H1 (cell line): ENCODE data around the gene AHR. TPM values are rescaled to one million over a fixed set of nuclear protein-coding genes. Genes with fewer than 3 reads are reported as not detected.

Source experiments
- CTCF ChIA-PET: fragments of 300-600 bp; sonication (Branson Sonifier 250); formaldehyde crosslinking; loops from one replicate; lab custom pipeline; 2021; ENCODE audit not compliant: partially characterized antibody; lab: Charles Lee
- POLR2A ChIA-PET: fragments of 300-600 bp; sonication (Branson Sonifier 250); formaldehyde crosslinking; loops from one replicate; lab custom pipeline; 2021; ENCODE audit warnings: inconsistent platforms; ENCODE audit not compliant: partially characterized antibody; lab: Charles Lee
- DNase-seq, 2 experiments: peaks; one replicate each; pipeline versions ENCODE4 v3.0.0 to v3.0.0-alpha.2; 2010 to 2022; ENCODE audit warnings: low spot score in 2 of 2, low read depth in 1 of 2, mixed read lengths in 1 of 2
- FAIRE-seq: peaks from 2 replicates; lab custom pipeline; 2011; peaks lifted over from hg19 to GRCh38; lab: Jason Lieb, UNC
- H2AFZ ChIP-seq: 2 replicates; pipeline ENCODE4 v1.8.1; 2012; ENCODE audit warnings: low read length, inconsistent platforms
- H2AK5ac ChIP-seq: 2 replicates; pipeline ENCODE4 v1.6.1; 2013; ENCODE audit warnings: low read depth, low read length
- H2BK120ac ChIP-seq: replicated peaks from 2 replicates; pipeline ENCODE3; 2013; ENCODE audit warnings: low read depth, low read length, inconsistent platforms
- H2BK12ac ChIP-seq: 2 replicates; pipeline ENCODE4 v1.6.1; 2013; ENCODE audit warnings: low read depth, low read length
- H2BK15ac ChIP-seq: 2 replicates; pipeline ENCODE4 v1.6.1; 2013; ENCODE audit warnings: low read length
- H2BK20ac ChIP-seq: 2 replicates; pipeline ENCODE4 v1.6.1; 2013; ENCODE audit warnings: low read length
- H2BK5ac ChIP-seq: 2 replicates; pipeline ENCODE4 v1.6.1; 2013; ENCODE audit warnings: low read depth, low read length
- H3K14ac ChIP-seq: 2 replicates; pipeline ENCODE4 v1.6.1; 2013; ENCODE audit warnings: inconsistent platforms; ENCODE audit not compliant: insufficient read length
- H3K18ac ChIP-seq: 2 replicates; pipeline ENCODE4 v1.6.1; 2013; ENCODE audit warnings: low read length; ENCODE audit errors: extremely low read depth
- H3K23ac ChIP-seq: 2 replicates; pipeline ENCODE4 v1.6.1; 2013; ENCODE audit warnings: inconsistent platforms; ENCODE audit not compliant: insufficient read length
- H3K23me2 ChIP-seq: 2 replicates; pipeline ENCODE4 v1.6.1; 2013; ENCODE audit warnings: low read depth, low read length
- H3K27ac ChIP-seq: 2 replicates; pipeline ENCODE4 v1.6.1; 2011; ENCODE audit warnings: low read depth, low read length, inconsistent platforms
- H3K27me3 ChIP-seq, 4 experiments: replicated peaks in 1 of 4; 1 replicate in 1 of 4; 2 replicates in 3 of 4; pipeline versions ENCODE4 v1.6.1 to v1.8.1; 2011 to 2013; ENCODE audit warnings: low read length in 3 of 4, mild to moderate bottlenecking in 3 of 4, inconsistent platforms in 2 of 4, mixed read lengths in 2 of 4, moderate library complexity in 1 of 4; ENCODE audit not compliant: control insufficient read depth in 3 of 4, insufficient read depth in 3 of 4; ENCODE audit errors: extremely low read depth in 1 of 4
- H3K36me3 ChIP-seq, 4 experiments: 2 replicates each; pipeline versions ENCODE4 v1.6.1 to v1.8.1; 2011 to 2013; ENCODE audit warnings: mild to moderate bottlenecking in 4 of 4, low read length in 3 of 4, moderate library complexity in 2 of 4, control low read depth in 1 of 4, inconsistent platforms in 1 of 4; ENCODE audit not compliant: insufficient read depth in 4 of 4, control insufficient read depth in 2 of 4
- H3K4ac ChIP-seq: replicated peaks from 2 replicates; pipeline ENCODE3; 2013; ENCODE audit warnings: low read length, low read depth, mixed read lengths, inconsistent platforms; ENCODE audit not compliant: insufficient read length
- H3K4me1 ChIP-seq, 4 experiments: replicated peaks in 1 of 4; 1 replicate in 1 of 4; 2 replicates in 3 of 4; pipeline versions ENCODE4 v1.6.1 to v1.8.1; 2011 to 2013; ENCODE audit warnings: low read length in 3 of 4, inconsistent platforms in 2 of 4, mixed read lengths in 1 of 4; ENCODE audit not compliant: insufficient read depth in 4 of 4, control insufficient read depth in 3 of 4
- H3K4me2 ChIP-seq, 2 experiments: 2 replicates each; pipeline versions ENCODE4 v1.6.1 to v1.8.1; 2011 to 2013; ENCODE audit warnings: low read depth in 2 of 2, low read length in 2 of 2, control low read depth in 1 of 2, inconsistent platforms in 1 of 2, mild to moderate bottlenecking in 1 of 2; ENCODE audit not compliant: insufficient read depth in 1 of 2
- H3K4me3 ChIP-seq, 4 experiments: fragments of 200-600, 300-600 bp in 1 of 4; sonication (generic), shearing (Covaris generic), sonication (Bioruptor Twin) in 1 of 4; 2 replicates each; pipeline versions ENCODE4 v1.5.1 to v1.8.1; 2011 to 2016; ENCODE audit warnings: low read length in 4 of 4, low read depth in 3 of 4, control low read depth in 2 of 4, inconsistent platforms in 2 of 4, mild to moderate bottlenecking in 2 of 4, mixed read lengths in 1 of 4, moderate library complexity in 1 of 4; ENCODE audit not compliant: insufficient read depth in 2 of 4; ENCODE audit errors: extremely low read depth in 1 of 4
- H3K56ac ChIP-seq: replicated peaks from 2 replicates; pipeline ENCODE3; 2013; ENCODE audit warnings: low read depth, mild to moderate bottlenecking, mixed read lengths, low read length, inconsistent platforms; ENCODE audit not compliant: insufficient read length
- H3K79me1 ChIP-seq: 2 replicates; pipeline ENCODE4 v1.6.1; 2013; ENCODE audit warnings: low read depth, low read length, control low read depth
- H3K79me2 ChIP-seq, 2 experiments: 2 replicates each; pipeline versions ENCODE4 v1.6.1 to v1.8.1; 2012 to 2013; ENCODE audit warnings: low read length in 2 of 2, mild to moderate bottlenecking in 2 of 2, inconsistent platforms in 1 of 2; ENCODE audit not compliant: insufficient read depth in 2 of 2, control insufficient read depth in 1 of 2
- H3K9ac ChIP-seq, 4 experiments: replicated peaks in 1 of 4; 1 replicate in 1 of 4; 2 replicates in 3 of 4; pipeline versions ENCODE4 v1.6.1 to v1.8.1; 2011 to 2013; ENCODE audit warnings: low read depth in 3 of 4, low read length in 3 of 4, control low read depth in 2 of 4, mild to moderate bottlenecking in 2 of 4, moderate library complexity in 2 of 4, inconsistent platforms in 1 of 4; ENCODE audit errors: extremely low read depth in 1 of 4
- H3K9me3 ChIP-seq, 2 experiments: 2 replicates each; pipeline versions ENCODE4 v1.6.1 to v1.8.1; 2012 to 2013; ENCODE audit warnings: mild to moderate bottlenecking in 2 of 2, moderate library complexity in 2 of 2, control low read depth in 1 of 2, inconsistent platforms in 1 of 2, low read depth in 1 of 2, low read length in 1 of 2, mixed read lengths in 1 of 2; ENCODE audit not compliant: insufficient read depth in 2 of 2
- H4K20me1 ChIP-seq, 2 experiments: replicated peaks in 1 of 2; 2 replicates each; pipeline versions ENCODE3 to v1.8.1; 2011 to 2013; ENCODE audit warnings: inconsistent platforms in 2 of 2, low read length in 2 of 2, mild to moderate bottlenecking in 1 of 2; ENCODE audit not compliant: insufficient read depth in 2 of 2, control insufficient read depth in 1 of 2
- H4K5ac ChIP-seq: 2 replicates; pipeline ENCODE4 v1.6.1; 2013; ENCODE audit warnings: low read length, low read depth, mixed read lengths, inconsistent platforms; ENCODE audit not compliant: insufficient read length
- H4K8ac ChIP-seq: 2 replicates; pipeline ENCODE4 v1.8.0; 2013; ENCODE audit warnings: mild to moderate bottlenecking, moderate library complexity, low read length, inconsistent platforms; ENCODE audit not compliant: insufficient read depth; ENCODE audit errors: extremely low read depth
- H4K91ac ChIP-seq: replicated peaks from 2 replicates; pipeline ENCODE3; 2013; ENCODE audit warnings: low read length, mixed read lengths, inconsistent platforms; ENCODE audit not compliant: insufficient read length
- CREB1 ChIP-seq: IDR thresholded peaks from 2 replicates; pipeline ENCODE4 v1.6.1; 2012; ENCODE audit warnings: inconsistent platforms
- E2F6 ChIP-seq: IDR thresholded peaks from 2 replicates; pipeline ENCODE4 v1.6.1; 2012; ENCODE audit warnings: inconsistent platforms
- EP300 ChIP-seq, 2 experiments: IDR thresholded peaks; 1 replicate in 1 of 2; 2 replicates in 1 of 2; pipeline ENCODE4 v1.6.1; 2011 to 2012; ENCODE audit warnings: low read depth in 2 of 2, low read length in 2 of 2, mild to moderate bottlenecking in 2 of 2, borderline replicate concordance in 1 of 2, inconsistent platforms in 1 of 2, moderate library complexity in 1 of 2
- KDM1A ChIP-seq: fragments of 200-600, 300-600 bp; sonication (generic); IDR thresholded peaks from 2 replicates; pipeline ENCODE4 v1.7.1; 2016; ENCODE audit warnings: mild to moderate bottlenecking, low read length, borderline replicate concordance
- RBBP5 ChIP-seq: IDR thresholded peaks from 2 replicates; pipeline ENCODE4 v1.7.1; 2012; ENCODE audit warnings: low read depth, mild to moderate bottlenecking, inconsistent platforms, low read length, moderate library complexity, borderline replicate concordance
- SIRT6 ChIP-seq: IDR thresholded peaks from one replicate; pipeline ENCODE4 v1.7.1; 2012; ENCODE audit warnings: low read length, inconsistent platforms
- SP2 ChIP-seq: IDR thresholded peaks from 2 replicates; pipeline ENCODE4 v1.6.1; 2012; ENCODE audit warnings: mild to moderate bottlenecking, low read length, inconsistent platforms
- SRF ChIP-seq: IDR thresholded peaks from 2 replicates; pipeline ENCODE4 v1.6.1; 2011; ENCODE audit warnings: mild to moderate bottlenecking, low read depth, low read length, moderate library complexity
- SUZ12 ChIP-seq: fragments of 200-600 bp; sonication (generic); IDR thresholded peaks from 2 replicates; pipeline ENCODE4 v1.6.1; 2012; ENCODE audit warnings: mild to moderate bottlenecking, inconsistent platforms, low read length, moderate library complexity, mixed read lengths
- TAF1 ChIP-seq: IDR thresholded peaks from 2 replicates; pipeline ENCODE4 v1.6.1; 2011; ENCODE audit warnings: mild to moderate bottlenecking, low read depth, low read length
- TCF12 ChIP-seq: IDR thresholded peaks from 2 replicates; pipeline ENCODE4 v1.6.1; 2011; ENCODE audit warnings: low read depth, mild to moderate bottlenecking, low read length
- USF2 ChIP-seq: IDR thresholded peaks from 2 replicates; pipeline ENCODE4 v1.6.1; 2011; ENCODE audit warnings: low read length, improper control_type of control experiment
- polyA plus RNA-seq, 7 experiments: library from polyadenylated mRNA; depleted of rRNA in 3 of 7; stranded (reverse) in 5 of 7; unstranded in 2 of 7; fragments of >200 nt in 5 of 7; fragments of 200-250 nt in 2 of 7; gene quantifications; 1 replicate in 5 of 7; 2 replicates in 1 of 7; 4 replicates in 1 of 7; pipeline versions ENCODE4 v1.2.1 to v1.2.3, GENCODE V29; 2011 to 2013; ENCODE audit warnings: missing spikeins in 2 of 7, mixed read lengths in 2 of 7
- total RNA-seq: library from RNA; stranded (reverse); fragmentation: NEBNext Ultra II Directional; extraction: Animal tissue kit (Norgen Biotek cat#: 25700); gene quantifications from 2 replicates; pipeline ENCODE4 v1.2.1, GENCODE V29; 2021

AHR gene
- total and polyA plus RNA-seq, 2 of the 8 experiments (the other 6 are each of a cell fraction or from before 2014, with no cell fraction given) = 1.4 to 9.7 TPM

- Histone ChIP-seq H3K27ac (no peak overlapping the region), H3K27me3 (no peaks in the 10 kb centered on the region), H4K91ac (no peak overlapping the region), H3K9ac (no peak overlapping the region), H3K23me2 (no peaks in the 10 kb centered on the region), H3K56ac (no peak overlapping the region), H2AFZ (no peak overlapping the region), H2BK5ac (no peak overlapping the region), H3K4me3 (no peak overlapping the region), H4K8ac (no peak overlapping the region), H3K4me1 (peaks cover 0 to 12% (median 7%) of the 10 kb centered on the region in 4 experiments; a peak in 5 of 7 replicates), H3K4me2 (no peak overlapping the region; a peak in 1 of 4 replicates), H2AK5ac (no peak overlapping the region), H2BK20ac (no peak overlapping the region), H3K18ac (no peak overlapping the region), H2BK15ac (no peak overlapping the region), H3K79me1 (no peaks in the 10 kb centered on the region; the same call in 1 of the 2 replicates), H3K4ac (no peak overlapping the region), H3K36me3 (peaks cover 0 to under 1% (median 0%) of the 10 kb centered on the region in 4 experiments; a peak in 1 of 8 replicates), H2BK12ac (no peak overlapping the region), H3K9me3 (no peaks in the 10 kb centered on the region), H4K5ac (no peak overlapping the region), H2BK120ac (no peak overlapping the region), H3K23ac (no peak overlapping the region), H3K79me2 (peaks cover 0 to 99% of the 10 kb centered on the region in 2 experiments; a peak in 3 of 4 replicates), H3K14ac (no peak overlapping the region), H4K20me1 (no peaks in the 10 kb centered on the region)
- TF ChIP-seq SUZ12 = no peak
- no peak for TF ChIP-seq KDM1A
- TF ChIP-seq TAF1 = no peak
- TF ChIP-seq TCF12 = no peak
- TF ChIP-seq SP2 = no peak
- no peak for TF ChIP-seq E2F6
- no peak for TF ChIP-seq CREB1
- no peak for TF ChIP-seq EP300 (IDR thresholded peaks at IDR 0.05; ENCODE audit: borderline replicate concordance in 1 of 2, low read depth in 2 of 2, low read length in 2 of 2)
- TF ChIP-seq SIRT6 = no peak
- TF ChIP-seq SRF = no peak
- no peak for TF ChIP-seq USF2
- TF ChIP-seq RBBP5 = no peak
- CTCF ChIA-PET = interaction anchor here (1.2 to 1.7 kb wide), 2 partner anchors 12 to 322 kb away, joined by 3 read pairs; no protein-coding TSS in a partner anchor
- DNase-seq (no peak), FAIRE-seq (no peak)
- POLR2A ChIA-PET = no interaction called here
Measured at GRCh38 chr7:17304926-17305325, 6.5 kb downstream of the AHR start.
